Stimulated activated naive CD8-positive, alpha-beta T cell treated with anti-CD3 and anti-CD28 coated beads, Interleukin-15, amount 100 ng/mL, for 72 hours (primary cell): ENCODE data around the gene TNNC1.

Experiments
- ATAC-seq: fragments of 150-1000 bp; cut with Tn5 transposase; 2 replicates; pipeline ENCODE4 v1.10.0; 2021; ENCODE audit warnings: mild to moderate bottlenecking, moderate library complexity
- DNase-seq, 2 donors: peaks; one replicate each; pipeline ENCODE4 v3.0.0; 2021 to 2022
- H3K27ac Mint-ChIP-seq, 2 donors: one replicate each; pipeline ENCODE4 v1.8.0; 2022; ENCODE audit warnings: mild to moderate bottlenecking in 2 of 2, mixed read lengths in 2 of 2, moderate library complexity in 2 of 2
- H3K27me3 Mint-ChIP-seq: one replicate; pipeline ENCODE4 v1.8.0; 2022; ENCODE audit warnings: mixed read lengths
- H3K4me1 Mint-ChIP-seq: one replicate; pipeline ENCODE4 v1.8.0; 2022; ENCODE audit warnings: mild to moderate bottlenecking, mixed read lengths
- H3K4me3 Mint-ChIP-seq, 2 donors: one replicate each; pipeline ENCODE4 v1.8.0; 2022; ENCODE audit warnings: mild to moderate bottlenecking in 2 of 2, mixed read lengths in 2 of 2, moderate library complexity in 1 of 2
- H3K9me3 Mint-ChIP-seq, 2 donors: one replicate each; pipeline ENCODE4 v1.8.0; 2022; ENCODE audit warnings: mixed read lengths in 2 of 2

Gene TNNC1

GRCh38 chr3:52488746-52489145, 34.9 kb upstream of the TNNC1 start:
- Mint-ChIP-seq H3K4me3 (no peak overlapping the region), H3K27ac (no peak overlapping the region), H3K27me3 (no peaks in the 10 kb centered on the region), H3K9me3 (no peaks in the 10 kb centered on the region), H3K4me1 (no peaks in the 10 kb centered on the region)
- DNase-seq, result no peak
- ATAC-seq, result no peak

- H3K27me3 Mint-ChIP-seq, result no peaks in the 10 kb centered on the region
- DNase-seq, result no peak
- H3K4me3 Mint-ChIP-seq, result no peak overlapping the region
- no peaks in the 10 kb centered on the region for H3K4me1 Mint-ChIP-seq
- no peak for ATAC-seq
- no peak overlapping the region for H3K27ac Mint-ChIP-seq
- no peaks in the 10 kb centered on the region for H3K9me3 Mint-ChIP-seq
Measured at GRCh38 chr3:52487788-52488691, 34.2 kb upstream of the TNNC1 start.

GRCh38 chr3:52487050-52487787, 33.4 kb upstream of the TNNC1 start:
- ATAC-seq, result no peak
- no peaks in the 10 kb centered on the region for H3K27me3 Mint-ChIP-seq
- H3K4me1 Mint-ChIP-seq, result no peaks in the 10 kb centered on the region
- peak overlapping the region in 1 of 2 donors; percentile 89 for H3K27ac Mint-ChIP-seq
- no peak overlapping the region for H3K4me3 Mint-ChIP-seq
- no peaks in the 10 kb centered on the region for H3K9me3 Mint-ChIP-seq
- DNase-seq, result no peak

- Mint-ChIP-seq H3K4me3 (no peak overlapping the region), H3K27me3 (no peaks in the 10 kb centered on the region), H3K27ac (peak overlapping the region; percentile 29 to 82), H3K9me3 (no peaks in the 10 kb centered on the region), H3K4me1 (no peaks in the 10 kb centered on the region)
- ATAC-seq (no peak), DNase-seq (no peak)
Measured at GRCh38 chr3:52484680-52485461, 31.0 kb upstream of the TNNC1 start.

- DNase-seq (no peak), ATAC-seq (no peak)
- Mint-ChIP-seq H3K9me3 (no peaks in the 10 kb centered on the region), H3K4me1 (no peaks in the 10 kb centered on the region), H3K4me3 (no peak overlapping the region), H3K27ac (peak overlapping the region in 1 of 2 donors; percentile 75), H3K27me3 (no peaks in the 10 kb centered on the region)
Measured at GRCh38 chr3:52483577-52484381, 29.9 kb upstream of the TNNC1 start.

GRCh38 chr3:52483081-52483480, 29.2 kb upstream of the TNNC1 start:
- Mint-ChIP-seq H3K27me3 (no peaks in the 10 kb centered on the region), H3K4me3 (no peak overlapping the region), H3K9me3 (no peaks in the 10 kb centered on the region), H3K4me1 (no peaks in the 10 kb centered on the region), H3K27ac (peak overlapping the region in 1 of 2 donors; percentile 75)
- DNase-seq (no peak), ATAC-seq (no peak)

GRCh38 chr3:52481819-52482521, 28.1 kb upstream of the TNNC1 start:
- no peak for ATAC-seq
- H3K27me3 Mint-ChIP-seq, result no peaks in the 10 kb centered on the region
- H3K27ac Mint-ChIP-seq, result peak overlapping the region in 1 of 2 donors; percentile 56
- no peak overlapping the region for H3K4me3 Mint-ChIP-seq
- DNase-seq, result no peak
- no peaks in the 10 kb centered on the region for H3K4me1 Mint-ChIP-seq
- no peaks in the 10 kb centered on the region for H3K9me3 Mint-ChIP-seq

GRCh38 chr3:52480768-52481715, 27.2 kb upstream of the TNNC1 start:
- ATAC-seq (no peak), DNase-seq (no peak)
- H3K27ac Mint-ChIP-seq, result peak overlapping the region in 1 of 2 donors; percentile 36
- H3K9me3 Mint-ChIP-seq, result no peaks in the 10 kb centered on the region
- H3K27me3 Mint-ChIP-seq, result no peaks in the 10 kb centered on the region
- H3K4me1 Mint-ChIP-seq, result no peaks in the 10 kb centered on the region
- no peak overlapping the region for H3K4me3 Mint-ChIP-seq

GRCh38 chr3:52479877-52480575, 26.2 kb upstream of the TNNC1 start:
- H3K27me3 Mint-ChIP-seq, result no peaks in the 10 kb centered on the region
- ATAC-seq, result no peak

GRCh38 chr3:52479037-52479876, 25.4 kb upstream of the TNNC1 start:
- no peak for DNase-seq
- ATAC-seq, result no peak
- Mint-ChIP-seq H3K9me3 (no peaks in the 10 kb centered on the region), H3K4me1 (no peaks in the 10 kb centered on the region), H3K27me3 (no peaks in the 10 kb centered on the region), H3K4me3 (no peak overlapping the region), H3K27ac (peak overlapping the region in 1 of 2 donors; percentile 77)

More at GRCh38 chr3:52479877-52480575, 26.2 kb upstream of the TNNC1 start:
- Mint-ChIP-seq H3K4me3 (no peak overlapping the region), H3K4me1 (no peaks in the 10 kb centered on the region), H3K9me3 (no peaks in the 10 kb centered on the region), H3K27ac (peak overlapping the region in 1 of 2 donors; percentile 83)
- DNase-seq, result no peak

- no peaks in the 10 kb centered on the region for H3K4me1 Mint-ChIP-seq
- H3K27ac Mint-ChIP-seq, result no peak overlapping the region
- no peaks in the 10 kb centered on the region for H3K27me3 Mint-ChIP-seq
- no peak overlapping the region for H3K4me3 Mint-ChIP-seq
- DNase-seq (no peak), ATAC-seq (no peak)
- no peaks in the 10 kb centered on the region for H3K9me3 Mint-ChIP-seq
Measured at GRCh38 chr3:52477796-52478095, 23.9 kb upstream of the TNNC1 start.

- Mint-ChIP-seq H3K4me3 (no peak overlapping the region), H3K9me3 (no peaks in the 10 kb centered on the region), H3K4me1 (no peaks in the 10 kb centered on the region), H3K27me3 (no peaks in the 10 kb centered on the region), H3K27ac (no peak overlapping the region)
- no peak for DNase-seq
- no peak for ATAC-seq
Measured at GRCh38 chr3:52477076-52477795, 23.4 kb upstream of the TNNC1 start.
